Stimulated activated CD8-positive, alpha-beta memory T cell treated with anti-CD3 and anti-CD28 coated beads, Interleukin-4, amount 100 ng/mL, for 24 hours (primary cell): ENCODE results near the gene FBXL7.

Experiments
- DNase-seq: peaks from one replicate; pipeline ENCODE4 v3.0.0-alpha.2; 2020; ENCODE audit warnings: low read depth

The FBXL7 gene

GRCh38 chr5:15717001-15717400 lies 217.0 kb downstream of the FBXL7 start:
- no peak for DNase-seq

- no peak for DNase-seq
These were observed 218.6 kb downstream of the FBXL7 start for GRCh38 chr5:15718421-15719179.

GRCh38 chr5:15719784-15720183 lies 219.8 kb downstream of the FBXL7 start:
- no peak for DNase-seq

GRCh38 chr5:15720515-15720914 lies 220.5 kb downstream of the FBXL7 start:
- DNase-seq: no peak

- no peak for DNase-seq
These were observed 222.3 kb downstream of the FBXL7 start for GRCh38 chr5:15722305-15722704.

- no peak for DNase-seq
These were observed 227.4 kb downstream of the FBXL7 start for GRCh38 chr5:15727375-15727774.

- DNase-seq: no peak
These were observed 228.8 kb downstream of the FBXL7 start for GRCh38 chr5:15728811-15729210.

GRCh38 chr5:15731699-15732098 lies 231.7 kb downstream of the FBXL7 start:
- no peak for DNase-seq

GRCh38 chr5:15734058-15734457 lies 234.1 kb downstream of the FBXL7 start:
- DNase-seq: no peak

- no peak for DNase-seq
These were observed 237.2 kb downstream of the FBXL7 start for GRCh38 chr5:15737036-15737821.

- DNase-seq: no peak
These were observed 238.1 kb downstream of the FBXL7 start for GRCh38 chr5:15737871-15738664.

- DNase-seq: no peak
These were observed 240.4 kb downstream of the FBXL7 start for GRCh38 chr5:15740383-15740782.

GRCh38 chr5:15741591-15741990 lies 241.6 kb downstream of the FBXL7 start:
- no peak for DNase-seq

- DNase-seq: no peak
These were observed 246.9 kb downstream of the FBXL7 start for GRCh38 chr5:15746833-15747232.

- no peak for DNase-seq
These were observed 248.3 kb downstream of the FBXL7 start for GRCh38 chr5:15748266-15748665.

GRCh38 chr5:15752663-15753285 lies 252.8 kb downstream of the FBXL7 start:
- no peak for DNase-seq

- no peak for DNase-seq
These were observed 253.8 kb downstream of the FBXL7 start for GRCh38 chr5:15753752-15754151.

- DNase-seq: no peak
These were observed 257.1 kb downstream of the FBXL7 start for GRCh38 chr5:15757103-15757502.

GRCh38 chr5:15757619-15758018 lies 257.6 kb downstream of the FBXL7 start:
- DNase-seq: no peak

GRCh38 chr5:15762668-15763067 lies 262.7 kb downstream of the FBXL7 start:
- DNase-seq: no peak

- DNase-seq: no peak
These were observed 263.8 kb downstream of the FBXL7 start for GRCh38 chr5:15763754-15764153.

GRCh38 chr5:15768936-15769335 lies 269.0 kb downstream of the FBXL7 start:
- no peak for DNase-seq
